Globus pallidus (tissue), 1 donor: Measurements from ENCODE around the gene CDCP1.

Source experiments
- DNase-seq: peaks from one replicate; pipeline ENCODE4 v3.0.0-alpha.2; 2015; ENCODE audit warnings: low spot score

CDCP1 gene

GRCh38 chr3:45139372-45140140 lies 6.6 kb downstream of the CDCP1 start:
- DNase-seq: no peak

GRCh38 chr3:45137656-45138181 lies 8.5 kb downstream of the CDCP1 start:
- DNase-seq: no peak

GRCh38 chr3:45135959-45136358 lies 10.2 kb downstream of the CDCP1 start:
- DNase-seq: peak; percentile 16

- no peak for DNase-seq
Measured at GRCh38 chr3:45134758-45135521, 11.2 kb downstream of the CDCP1 start.

- no peak for DNase-seq
Measured at GRCh38 chr3:45132568-45133211, 13.5 kb downstream of the CDCP1 start.

- DNase-seq: no peak
Measured at GRCh38 chr3:45131201-45131600, 15.0 kb downstream of the CDCP1 start.

GRCh38 chr3:45130476-45130875 lies 15.7 kb downstream of the CDCP1 start:
- no peak for DNase-seq

- no peak for DNase-seq
Measured at GRCh38 chr3:45128950-45129349, 17.2 kb downstream of the CDCP1 start.

GRCh38 chr3:45127130-45127822 lies 18.9 kb downstream of the CDCP1 start:
- DNase-seq: no peak

GRCh38 chr3:45126730-45127129 lies 19.4 kb downstream of the CDCP1 start:
- no peak for DNase-seq

- DNase-seq: no peak
Measured at GRCh38 chr3:45125550-45126026, 20.6 kb downstream of the CDCP1 start.

- no peak for DNase-seq
Measured at GRCh38 chr3:45124956-45125355, 21.2 kb downstream of the CDCP1 start.

- DNase-seq: no peak
Measured at GRCh38 chr3:45124352-45124751, 21.8 kb downstream of the CDCP1 start.

- no peak for DNase-seq
Measured at GRCh38 chr3:45123581-45124269, 22.5 kb downstream of the CDCP1 start.

- DNase-seq: no peak
Measured at GRCh38 chr3:45123030-45123429, 23.1 kb downstream of the CDCP1 start.

GRCh38 chr3:45120359-45121158 lies 25.6 kb downstream of the CDCP1 start:
- no peak for DNase-seq

GRCh38 chr3:45119824-45120358 lies 26.3 kb downstream of the CDCP1 start:
- no peak for DNase-seq

GRCh38 chr3:45119376-45119775 lies 26.8 kb downstream of the CDCP1 start:
- no peak for DNase-seq

GRCh38 chr3:45118615-45119071 lies 27.5 kb downstream of the CDCP1 start:
- no peak for DNase-seq

- no peak for DNase-seq
Measured at GRCh38 chr3:45116350-45116749, 29.8 kb downstream of the CDCP1 start.
